ENCODE results near the gene PHOX2A.

DNA sequence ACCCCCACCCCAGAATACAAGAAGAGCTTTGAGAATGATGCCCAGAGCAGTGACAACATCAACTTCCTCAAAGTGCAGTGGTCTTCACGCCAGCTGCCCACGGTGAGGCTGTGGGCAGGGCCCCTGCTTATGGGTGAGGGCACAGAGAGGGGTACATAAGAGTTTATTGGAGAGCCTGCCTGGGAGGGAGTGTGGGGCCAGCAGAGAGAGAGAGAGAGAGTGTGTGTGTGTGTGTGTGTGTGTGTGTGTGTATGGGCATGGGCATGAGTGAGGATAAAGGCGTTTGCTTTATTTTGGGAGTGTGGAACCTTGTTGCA, 9.5 kb downstream of the PHOX2A start:
- TF ChIP-seq GATA2 (IDR thresholded peaks at IDR 0.05; ENCODE audit: low read depth, low read length), result no peak
- no peak for TF ChIP-seq GATA3 (IDR thresholded peaks at IDR 0.05; ENCODE audit: low read depth, low read length)

Measured in SH-SY5Y (cell line).